ENCODE results near the gene GORASP2.
"Not testable (repeated sequence)": the region's sequence is repeated elsewhere in the genome, so short reads cannot be mapped to it uniquely, and the experiment has no call there.

Gene GORASP2

DNA sequence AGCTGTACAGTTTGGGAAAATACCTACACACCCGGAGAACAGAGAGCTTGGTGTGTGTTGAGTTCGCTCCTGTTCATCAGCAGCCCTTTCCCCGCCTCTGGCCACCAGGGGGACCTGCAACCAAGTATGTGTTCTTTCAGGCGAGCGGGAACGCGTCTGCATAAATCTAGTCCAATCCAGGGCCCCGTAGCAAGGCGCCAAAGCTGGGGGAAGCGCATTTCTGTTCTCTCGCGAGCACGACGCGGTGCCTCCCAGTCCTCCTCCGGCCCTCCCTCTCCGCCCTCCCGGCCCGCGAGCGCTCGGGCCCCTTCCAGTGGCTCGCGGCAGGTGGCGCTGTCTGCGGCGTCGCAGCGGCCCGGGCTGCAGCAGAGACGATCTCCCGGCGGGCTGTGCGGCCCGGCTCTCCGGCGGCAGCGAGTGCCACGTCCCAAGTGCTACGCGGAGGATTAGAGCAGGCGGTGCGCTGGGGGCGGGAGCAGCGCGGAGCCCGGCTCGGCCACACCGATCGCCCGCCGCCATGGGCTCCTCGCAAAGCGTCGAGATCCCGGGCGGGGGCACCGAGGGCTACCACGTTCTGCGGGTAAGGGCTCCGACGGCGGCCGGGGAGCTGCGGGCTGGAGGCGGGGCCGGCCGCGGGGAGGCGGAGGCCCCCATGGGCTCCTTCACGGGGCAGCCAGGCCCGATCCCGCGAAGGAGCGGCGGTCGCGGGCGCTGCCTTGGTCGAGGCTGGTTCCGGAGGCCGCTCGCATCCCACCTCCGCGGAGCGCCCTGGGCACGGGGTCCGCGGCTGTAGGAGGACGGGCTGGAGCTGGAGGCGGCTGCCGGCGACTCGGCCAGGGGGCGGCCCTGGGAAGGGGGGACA is at the start of gene GORASP2:
Gene GORASP2, plus strand, starts transcription at position 430 of the 862 bp plus-strand sequence. Its CDS starts 88 bp downstream, at position 518.
- DNase-seq, result peak; percentile 97

- DNase-seq, result no peak
Observed at GRCh38 chr2:170881840-170882239, 47.2 kb upstream of the GORASP2 start.

GRCh38 chr2:170882758-170883157 is 46.3 kb upstream of the GORASP2 start:
- DNase-seq, result no peak

- no peak for DNase-seq
Observed at GRCh38 chr2:170883683-170884082, 45.4 kb upstream of the GORASP2 start.

DNA sequence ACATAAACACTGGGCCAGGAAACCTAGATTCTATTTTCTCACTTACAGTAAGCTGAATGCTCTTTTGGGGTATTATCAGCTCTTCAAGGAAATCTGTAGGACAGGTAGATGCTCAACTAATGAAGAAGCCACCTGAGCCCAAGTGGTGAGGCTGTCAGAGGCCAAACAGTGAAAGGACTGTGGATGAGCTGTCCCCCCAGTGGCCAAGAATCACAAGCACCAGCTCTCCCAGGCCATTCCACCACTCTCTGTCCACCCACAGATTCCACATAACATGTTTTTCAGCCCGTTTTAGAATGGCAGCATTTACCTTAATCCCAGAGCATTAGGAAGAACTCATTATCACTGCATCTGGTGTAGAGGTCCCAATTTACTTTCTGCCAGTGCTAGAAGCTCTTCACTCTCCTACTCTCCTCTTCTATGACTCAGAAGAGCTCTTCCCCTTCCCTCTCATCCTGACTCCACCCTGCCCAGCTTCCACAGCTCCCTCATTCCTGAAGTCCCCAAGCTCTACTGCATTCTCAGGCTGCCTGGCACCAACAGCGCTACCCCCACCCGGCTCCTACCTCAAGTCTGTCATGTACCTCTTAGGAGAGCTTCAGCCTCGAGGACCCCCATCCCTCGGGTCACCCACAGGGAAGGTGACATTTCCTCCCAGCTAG is 43.8 kb upstream of the GORASP2 start:
- no peak for DNase-seq

DNA sequence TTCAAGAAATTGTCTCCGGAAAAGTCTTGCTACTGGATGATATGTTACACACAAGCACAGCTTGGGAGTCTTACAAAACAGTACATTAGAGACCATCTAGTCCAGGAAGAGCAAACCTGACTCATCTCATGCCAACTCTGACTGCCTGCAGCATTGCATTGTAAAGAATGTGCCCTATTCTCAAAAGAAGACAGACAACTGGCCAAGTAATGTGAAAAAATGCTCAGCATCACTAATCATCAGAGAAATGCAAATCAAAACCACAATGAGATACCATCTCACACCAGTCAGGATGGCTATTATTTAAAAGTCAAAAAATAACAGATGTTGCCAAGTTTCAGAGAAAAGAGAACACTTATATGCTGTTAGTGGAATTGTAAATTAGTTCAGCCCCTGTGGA is 42.7 kb upstream of the GORASP2 start:
- DNase-seq, result no peak

DNA sequence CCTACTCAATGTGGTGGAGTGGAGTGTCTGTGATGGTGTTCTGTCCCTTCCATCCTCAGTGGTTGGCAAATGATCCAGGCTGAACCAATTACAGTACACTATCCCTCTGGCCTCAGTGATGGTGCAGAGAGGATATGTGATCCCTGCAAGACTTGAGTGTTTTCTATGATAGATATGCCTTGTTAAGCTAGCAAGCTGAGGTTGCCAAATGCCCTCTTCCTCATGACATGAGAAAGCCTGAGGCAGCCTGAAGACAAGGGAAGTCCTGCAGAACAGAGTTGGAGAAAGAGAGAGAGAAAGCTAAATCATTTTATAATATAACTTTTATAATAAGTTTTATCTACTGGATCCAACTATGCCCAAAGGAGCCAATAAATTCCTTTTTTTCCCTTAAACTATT is 41.6 kb upstream of the GORASP2 start:
- no peak for DNase-seq

DNA sequence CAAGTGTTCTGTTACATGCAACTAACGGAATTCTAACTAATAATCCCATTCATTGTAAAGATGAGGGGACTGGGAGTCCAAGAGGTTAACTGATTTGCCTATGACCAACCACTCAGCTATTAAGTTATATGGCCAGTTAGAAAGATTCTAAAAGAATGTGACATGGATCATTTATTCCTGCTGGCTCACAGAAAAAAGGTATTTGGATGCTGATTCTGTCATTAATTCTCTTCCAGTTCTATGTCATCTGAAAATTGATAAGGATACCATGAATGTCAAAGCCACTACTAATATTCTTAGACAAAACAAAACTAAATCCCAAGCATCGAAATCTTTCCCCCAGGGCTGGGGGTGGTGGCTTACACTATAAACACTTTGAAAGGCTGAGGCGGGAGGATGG is 41.2 kb upstream of the GORASP2 start:
- DNase-seq, result no peak

GRCh38 chr2:170891893-170892292 is 37.2 kb upstream of the GORASP2 start:
- no peak for DNase-seq

GRCh38 chr2:170892391-170892951 is 36.6 kb upstream of the GORASP2 start:
- no peak for DNase-seq

- no peak for DNase-seq
Observed at GRCh38 chr2:170895023-170895757, 33.9 kb upstream of the GORASP2 start.

DNA sequence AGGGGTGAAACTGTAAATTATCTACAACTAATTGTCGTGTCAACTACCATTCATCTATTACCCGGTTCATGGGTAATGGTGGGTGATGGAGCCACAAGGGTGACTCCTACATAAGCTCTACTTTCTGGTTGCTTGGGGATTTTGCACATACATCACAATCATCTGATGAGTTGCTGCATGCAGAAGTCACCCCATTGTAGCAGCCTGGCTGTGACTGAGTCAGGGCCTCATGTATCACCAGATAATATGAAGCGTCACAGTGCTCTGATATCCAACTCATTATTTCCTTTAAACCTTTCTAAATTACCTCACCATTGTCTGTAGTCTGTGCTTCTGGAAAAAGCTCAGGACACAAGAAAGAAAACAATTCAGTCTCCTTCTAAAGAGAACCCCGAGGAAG is 32.4 kb upstream of the GORASP2 start:
- DNase-seq, result no peak

- DNase-seq, result no peak
Observed at GRCh38 chr2:170897108-170897507, 31.9 kb upstream of the GORASP2 start.

- DNase-seq, result no peak
Observed at GRCh38 chr2:170905864-170906263, 23.2 kb upstream of the GORASP2 start.

GRCh38 chr2:170911314-170911889 is 17.7 kb upstream of the GORASP2 start:
- DNase-seq, result no peak

DNA sequence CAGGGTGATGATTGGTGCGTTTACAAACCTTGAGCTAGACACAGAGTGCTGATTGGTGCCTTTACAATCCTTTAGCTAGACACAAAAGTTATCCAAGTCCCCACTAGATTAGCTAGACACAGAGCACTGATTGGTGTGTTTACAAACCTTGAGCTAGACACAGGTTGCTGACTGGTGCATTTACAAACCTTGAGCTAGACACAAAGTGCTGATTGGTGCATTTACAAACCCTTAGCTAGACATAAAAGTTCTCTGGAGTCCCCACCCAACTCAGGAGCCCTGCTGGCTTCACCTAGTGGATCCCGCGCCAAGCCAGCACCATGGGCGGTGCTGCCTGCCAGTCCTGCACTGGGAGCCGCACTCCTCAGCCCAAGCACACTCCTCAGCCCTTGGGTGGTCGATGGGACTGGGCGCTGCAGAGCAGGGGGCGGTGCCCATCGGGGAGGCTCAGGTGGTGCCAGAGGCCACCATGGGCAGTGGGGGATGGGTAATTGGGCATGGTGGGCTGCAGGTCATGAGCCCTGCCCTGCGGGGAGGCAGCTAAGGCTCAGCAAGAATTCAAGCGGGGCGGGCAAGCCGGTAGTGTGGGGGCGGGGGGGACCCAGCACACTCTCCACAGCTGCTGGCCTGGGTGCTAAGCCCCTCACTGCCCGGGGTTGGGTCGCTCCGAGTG is 13.9 kb upstream of the GORASP2 start:
- DNase-seq, result not testable (repeated sequence)

- DNase-seq, result no peak
Observed at GRCh38 chr2:170917219-170917913, 11.7 kb upstream of the GORASP2 start.

DNA sequence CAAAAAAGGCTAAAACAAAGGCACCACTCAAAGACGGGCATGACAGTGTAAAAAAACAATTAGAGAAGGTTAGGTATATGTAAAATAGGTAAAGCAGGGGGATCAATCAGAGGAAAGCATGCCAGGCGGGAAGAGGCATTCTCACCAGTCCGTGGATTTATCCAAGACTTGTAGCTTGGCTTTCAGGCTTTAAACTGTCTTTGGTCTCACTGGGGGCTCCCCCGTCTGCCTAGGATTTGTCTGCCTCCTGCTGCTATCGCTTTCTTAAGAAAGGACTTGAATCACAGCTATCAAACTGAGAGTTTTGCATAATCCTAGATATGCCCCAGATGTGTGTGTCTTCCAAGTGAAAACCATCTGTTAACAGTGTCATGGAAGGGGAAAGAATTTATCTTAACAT is 11.1 kb upstream of the GORASP2 start:
- DNase-seq, result no peak

DNA sequence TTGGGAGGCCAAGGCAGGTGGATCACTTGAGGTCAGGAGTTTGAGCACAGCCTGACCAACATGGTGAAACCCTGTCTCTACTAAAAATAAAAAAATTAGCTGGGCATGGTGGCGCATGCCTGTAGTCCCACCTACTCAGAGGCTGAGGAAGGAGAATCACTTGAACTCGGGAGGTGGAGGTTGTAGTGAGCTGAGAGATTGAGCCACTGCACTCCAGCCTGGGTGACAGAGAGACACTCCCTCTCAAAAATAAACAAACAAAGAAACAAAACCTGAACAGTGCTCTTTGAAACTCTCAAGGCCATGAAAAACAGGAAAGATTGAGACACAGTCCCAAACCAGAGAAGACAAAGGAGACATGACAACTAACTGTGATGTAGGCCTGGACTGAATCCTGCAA is 7.2 kb upstream of the GORASP2 start:
- DNase-seq, result not testable (repeated sequence)

DNA sequence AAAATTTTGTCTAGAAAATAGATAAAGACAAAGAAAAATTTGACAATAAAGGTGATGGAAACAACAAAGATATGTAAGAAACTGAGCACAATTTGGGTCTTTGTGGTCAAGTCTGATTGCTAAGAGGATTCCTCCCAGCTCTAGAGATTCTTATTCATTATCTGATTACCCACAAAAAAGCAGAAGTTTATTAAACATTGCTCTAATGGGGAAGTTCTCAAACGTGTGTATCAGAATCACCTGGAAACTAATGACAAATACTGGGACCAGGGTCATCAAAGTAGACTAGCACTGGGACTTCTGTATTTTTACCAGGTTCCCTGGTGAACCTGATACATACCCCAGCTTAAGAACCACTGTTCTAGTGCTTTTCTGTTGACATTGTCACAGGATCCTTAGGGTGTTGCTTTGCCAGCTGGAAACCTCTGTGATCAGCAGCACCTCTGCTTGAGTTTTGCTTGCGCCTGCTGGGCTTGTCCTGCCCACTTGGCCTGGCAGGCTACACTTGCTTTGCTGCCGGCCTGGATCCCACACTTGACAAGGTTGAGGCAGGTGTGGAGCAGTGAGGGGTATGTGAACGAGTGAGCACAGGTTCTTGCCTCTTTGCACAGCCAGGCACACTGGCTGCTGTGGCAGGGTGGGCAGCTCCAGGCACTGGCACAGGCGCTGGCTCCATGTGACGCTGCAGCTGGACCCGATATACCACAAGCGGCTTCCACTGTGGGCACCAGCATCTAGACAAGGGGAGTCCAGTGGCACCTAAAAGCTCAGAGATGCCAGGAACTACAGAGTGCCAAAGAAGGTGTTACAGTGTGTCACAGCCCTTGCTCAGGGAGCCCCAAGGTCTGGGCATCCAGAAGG is 6.2 kb upstream of the GORASP2 start:
- DNase-seq, result no peak

- no peak for DNase-seq
Observed at GRCh38 chr2:170923799-170924198, 5.3 kb upstream of the GORASP2 start.
